ENCODE results near the gene SMYD3.

SMYD3 gene

DNA sequence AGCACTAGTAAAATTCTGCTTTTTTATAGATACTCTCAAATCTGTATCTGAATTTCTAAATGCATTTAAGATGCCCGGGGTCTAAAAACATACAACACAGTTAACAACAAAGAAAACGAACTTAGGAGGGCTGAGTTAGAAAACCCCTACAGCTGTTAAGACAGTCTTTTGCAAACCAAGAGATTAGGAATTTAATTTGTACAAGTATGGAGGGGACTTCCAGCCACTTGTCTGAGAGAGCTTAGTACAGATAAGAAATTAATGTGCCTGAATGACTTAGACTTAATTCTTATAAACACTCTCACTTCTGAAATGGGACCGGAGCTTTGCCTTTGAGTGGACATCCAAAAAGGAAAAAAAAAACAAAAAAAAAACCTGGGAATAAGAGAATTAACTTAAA lies 61.6 kb downstream of the SMYD3 start:
- TF ChIP-seq ZFX (IDR thresholded peaks at IDR 0.05) = no peak
- TF ChIP-seq, protein P1, sequence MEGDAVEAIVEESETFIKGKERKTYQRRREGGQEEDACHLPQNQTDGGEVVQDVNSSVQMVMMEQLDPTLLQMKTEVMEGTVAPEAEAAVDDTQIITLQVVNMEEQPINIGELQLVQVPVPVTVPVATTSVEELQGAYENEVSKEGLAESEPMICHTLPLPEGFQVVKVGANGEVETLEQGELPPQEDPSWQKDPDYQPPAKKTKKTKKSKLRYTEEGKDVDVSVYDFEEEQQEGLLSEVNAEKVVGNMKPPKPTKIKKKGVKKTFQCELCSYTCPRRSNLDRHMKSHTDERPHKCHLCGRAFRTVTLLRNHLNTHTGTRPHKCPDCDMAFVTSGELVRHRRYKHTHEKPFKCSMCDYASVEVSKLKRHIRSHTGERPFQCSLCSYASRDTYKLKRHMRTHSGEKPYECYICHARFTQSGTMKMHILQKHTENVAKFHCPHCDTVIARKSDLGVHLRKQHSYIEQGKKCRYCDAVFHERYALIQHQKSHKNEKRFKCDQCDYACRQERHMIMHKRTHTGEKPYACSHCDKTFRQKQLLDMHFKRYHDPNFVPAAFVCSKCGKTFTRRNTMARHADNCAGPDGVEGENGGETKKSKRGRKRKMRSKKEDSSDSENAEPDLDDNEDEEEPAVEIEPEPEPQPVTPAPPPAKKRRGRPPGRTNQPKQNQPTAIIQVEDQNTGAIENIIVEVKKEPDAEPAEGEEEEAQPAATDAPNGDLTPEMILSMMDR (conservative IDR thresholded peaks at IDR 0.05) = no peak
- no peak overlapping the region for H3K27ac ChIP-seq

DNA sequence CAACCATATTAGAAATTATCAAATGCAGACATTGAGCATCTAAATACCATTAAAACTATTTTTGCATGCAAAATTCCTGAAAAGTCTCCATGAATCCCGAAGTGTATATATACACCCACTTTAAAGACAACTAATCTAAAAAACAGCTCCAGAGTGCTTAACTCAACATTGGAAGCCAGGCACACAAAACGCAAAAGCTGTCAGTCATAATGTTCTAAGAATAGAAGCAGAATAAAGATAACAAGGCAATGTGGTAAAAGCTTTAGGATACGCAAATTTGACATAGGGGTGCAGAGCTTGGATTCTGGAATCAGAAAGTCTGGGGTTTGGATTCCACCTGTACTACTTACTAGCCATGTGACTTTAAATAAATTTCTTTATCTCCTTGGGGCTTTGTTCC lies 62.5 kb downstream of the SMYD3 start:
- H3K27ac ChIP-seq = no peak overlapping the region
- TF ChIP-seq, protein P1 (conservative IDR thresholded peaks at IDR 0.05) = no peak
- TF ChIP-seq ZFX (IDR thresholded peaks at IDR 0.05) = no peak

DNA sequence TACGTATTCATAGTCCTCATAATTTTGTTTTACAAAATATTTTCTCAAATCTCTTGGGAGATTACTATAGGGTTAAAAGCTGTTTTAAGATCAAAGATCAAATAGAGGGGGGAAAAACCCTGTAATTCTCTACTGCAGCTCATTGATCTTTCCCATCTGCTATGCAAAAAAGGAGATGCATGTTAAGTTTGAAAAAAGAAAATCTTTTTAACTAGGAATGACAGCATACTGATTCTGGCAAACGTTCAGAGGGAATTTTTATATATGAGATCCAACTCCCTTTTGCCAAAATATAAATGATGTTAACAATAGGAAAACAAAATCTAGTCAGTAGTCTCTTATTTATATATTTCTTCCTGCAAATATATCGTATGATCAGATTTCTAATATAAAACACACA lies 69.1 kb downstream of the SMYD3 start:
- TF ChIP-seq, protein P1 (conservative IDR thresholded peaks at IDR 0.05) = no peak
- no peak for TF ChIP-seq ZFX (IDR thresholded peaks at IDR 0.05)
- no peak overlapping the region for H3K27ac ChIP-seq

DNA sequence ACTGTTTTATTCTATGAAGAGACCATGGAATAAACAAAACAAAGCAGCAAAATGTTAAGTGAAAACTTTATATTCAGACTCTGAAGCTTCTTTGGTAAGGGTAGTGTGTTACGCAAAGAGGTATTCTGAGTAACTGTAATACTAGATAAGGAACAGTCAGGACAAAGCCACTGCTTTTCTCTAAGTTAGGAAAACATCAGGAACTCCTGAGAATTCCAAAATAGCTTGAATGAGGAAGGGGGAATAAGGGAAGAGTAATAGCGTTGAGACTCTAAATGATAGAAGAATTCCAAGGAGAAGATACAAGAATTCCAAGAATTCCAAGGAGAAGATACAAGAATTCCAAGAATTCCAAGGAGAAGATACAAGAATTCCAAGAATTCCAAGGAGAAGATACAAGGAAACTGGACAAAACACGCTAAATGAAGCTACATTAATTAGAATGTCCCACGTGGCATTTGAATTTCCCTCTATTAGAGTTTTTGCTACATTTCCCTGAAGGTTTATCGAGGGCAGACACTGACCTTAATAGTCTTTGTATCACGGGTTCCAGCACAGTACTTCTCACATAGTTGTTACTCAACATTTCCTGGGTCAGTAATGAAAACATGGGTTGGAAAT lies 71.5 kb downstream of the SMYD3 start:
- TF ChIP-seq, protein P1 (conservative IDR thresholded peaks at IDR 0.05) = no peak
- no peak for TF ChIP-seq ZFX (IDR thresholded peaks at IDR 0.05)
- H3K27ac ChIP-seq = no peak overlapping the region

DNA sequence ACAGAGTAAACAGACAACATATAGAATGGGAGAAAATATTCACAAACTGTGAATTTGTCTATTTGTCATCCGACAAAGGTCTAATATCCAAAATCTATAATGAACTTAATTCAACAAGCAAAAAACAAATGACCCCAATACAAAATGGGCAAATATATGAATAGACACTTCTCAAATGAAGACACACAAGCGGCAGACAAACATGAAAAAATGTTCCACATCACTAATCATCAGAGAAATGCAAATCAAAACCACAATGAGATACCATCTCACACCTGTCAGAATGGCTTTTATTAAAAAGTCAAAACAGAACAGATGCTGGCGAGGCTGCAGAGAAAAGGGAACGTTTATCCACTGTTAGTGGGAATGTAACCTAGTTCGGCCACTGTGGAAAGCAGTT lies 72.7 kb downstream of the SMYD3 start:
- no peak overlapping the region for H3K27ac ChIP-seq
- TF ChIP-seq, protein P1 (conservative IDR thresholded peaks at IDR 0.05) = no peak
- no peak for TF ChIP-seq ZFX (IDR thresholded peaks at IDR 0.05)

DNA sequence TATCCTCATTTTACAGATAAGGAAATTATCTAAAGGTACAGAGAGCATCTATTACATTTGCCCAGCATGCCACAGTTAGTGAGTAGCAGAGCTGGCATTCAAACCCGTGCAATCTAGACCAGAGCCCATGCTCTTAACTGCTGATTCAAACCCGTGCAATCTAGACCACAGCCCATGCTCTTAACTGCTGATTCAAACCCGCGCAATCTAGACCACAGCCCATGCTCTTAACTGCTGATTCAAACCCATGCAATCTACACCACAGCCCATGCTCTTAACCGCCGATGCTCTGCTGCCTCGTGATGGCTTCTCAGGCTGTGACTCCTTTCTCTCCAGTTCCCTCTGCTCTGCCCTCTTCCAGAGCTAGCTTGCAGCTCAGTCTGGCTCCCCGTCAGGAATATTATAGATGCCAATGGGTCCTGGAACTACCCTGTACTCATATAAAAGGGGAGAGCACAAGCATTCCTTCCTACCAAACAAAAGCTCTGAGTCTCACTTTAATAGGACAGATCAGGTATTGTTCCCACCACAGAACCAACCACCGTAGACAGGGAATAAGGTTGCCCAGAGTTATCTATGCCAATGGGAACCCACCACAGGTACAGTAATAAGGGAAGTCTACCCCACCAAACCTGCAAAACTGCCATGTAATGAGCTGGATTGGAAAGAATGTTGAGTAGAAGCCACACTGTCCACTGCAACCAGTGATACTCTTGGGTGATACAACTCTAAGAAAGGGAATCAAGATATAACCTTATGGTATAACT lies 78.4 kb downstream of the SMYD3 start:
- TF ChIP-seq, protein P1 (conservative IDR thresholded peaks at IDR 0.05) = no peak
- no peak for TF ChIP-seq ZFX (IDR thresholded peaks at IDR 0.05)
- no peak overlapping the region for H3K27ac ChIP-seq

DNA sequence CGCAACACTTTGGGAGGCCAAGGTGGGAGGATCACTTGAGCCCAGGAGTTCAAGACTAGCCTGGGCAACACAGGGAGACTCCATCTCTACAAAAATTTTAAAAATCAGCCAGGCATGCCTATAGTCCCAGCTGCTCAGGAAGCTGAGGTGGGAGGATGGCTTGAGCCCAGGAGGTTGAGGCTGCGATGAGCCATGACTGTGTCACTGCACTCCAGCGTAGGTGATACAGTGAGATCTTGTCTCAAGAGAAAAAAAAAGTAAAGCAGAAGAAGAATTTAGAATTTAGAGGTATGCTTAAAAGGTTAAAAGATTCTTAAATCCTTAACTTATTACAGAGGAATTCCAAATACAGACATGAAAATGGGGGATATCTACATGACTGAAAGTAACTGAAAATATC lies 79.5 kb downstream of the SMYD3 start:
- no peak overlapping the region for H3K27ac ChIP-seq
- no peak for TF ChIP-seq ZFX (IDR thresholded peaks at IDR 0.05)
- TF ChIP-seq, protein P1 (conservative IDR thresholded peaks at IDR 0.05) = no peak

All from C4-2B (cell line).